Testis (tissue), 3 donors: ENCODE measurements around the gene C2CD3. TPM values are rescaled to one million over a fixed set of nuclear protein-coding genes. Genes with fewer than 3 reads are reported as not detected.

Experiments
- DNase-seq: peaks from one replicate; pipeline ENCODE4 v3.0.0-alpha.2; 2019
- H3K27ac ChIP-seq, 2 donors: fragments of 200-600 bp; sonication (generic); one replicate each; pipeline ENCODE4 v1.5.1; 2019
- H3K27me3 ChIP-seq: fragments of 200-600 bp; sonication (generic); one replicate; pipeline ENCODE4 v1.5.1; 2019
- H3K36me3 ChIP-seq: fragments of 200-600 bp; sonication (generic); one replicate; pipeline ENCODE4 v1.5.1; 2017; ENCODE audit warnings: low read depth; ENCODE audit errors: missing control alignments
- H3K4me1 ChIP-seq: fragments of 200-600 bp; sonication (generic); one replicate; pipeline ENCODE4 v1.5.1; 2019
- H3K4me3 ChIP-seq, 2 donors: fragments of 200-600 bp; sonication (generic); one replicate each; pipeline ENCODE4 v1.5.1; 2017 to 2019
- H3K9me3 ChIP-seq: fragments of 200-600 bp; sonication (generic); one replicate; pipeline ENCODE4 v1.5.1; 2017
- CTCF ChIP-seq, 3 experiments: fragments of 450-650 bp in 2 of 3; fragments of 200-600 bp in 1 of 3; sonication (generic) in 1 of 3; IDR thresholded peaks; one replicate each; pipeline ENCODE4 v1.5.1; 2016 to 2019; ENCODE audit warnings: antibody characterized with exemption in 3 of 3, mild to moderate bottlenecking in 2 of 3, moderate library complexity in 1 of 3
- POLR2A ChIP-seq: fragments of 450-650 bp; IDR thresholded peaks from one replicate; pipeline ENCODE4 v1.6.1; 2017; ENCODE audit warnings: antibody characterized with exemption, mild to moderate bottlenecking, moderate library complexity
- WGBS, 2 donors: methylation state at CpG; one replicate each; pipeline ENCODE4 v1.1.5; 2018; 5-methylcytosine and 5-hydroxymethylcytosine counted together
- intact Hi-C: fragments of 100-400 bp; cut with DNase I; formaldehyde crosslinking; loops from one replicate; pipeline ENCODE4 v1.15.1; 2023; ENCODE audit warnings: low total_unique reads
- polyA plus RNA-seq: library from polyadenylated mRNA; stranded (reverse); fragments of 350-450 nt; fragmentation: Illumina TruSeq; extraction: RNeasy Lipid Tissue Mini Kit (QIAGEN cat#74804); gene quantifications from one replicate; pipeline ENCODE4 v1.2.3, GENCODE V29; 2014; ENCODE audit warnings: low read depth, low replicate concordance; ENCODE audit not compliant: insufficient read depth
- total RNA-seq, 2 donors: library from RNA; depleted of rRNA; stranded (reverse); fragments of >200 nt; gene quantifications; one replicate each; pipeline ENCODE4 v1.2.3, GENCODE V29; 2016

C2CD3 gene
- total and polyA plus RNA-seq, 3 donors from 2014 or later = 56.1 to 89.4 (median 59.0) TPM

GRCh38 chr11:74025467-74026166 is 145.2 kb downstream of the C2CD3 start:
- Histone ChIP-seq H3K27ac (no peak overlapping the region), H3K4me3 (no peak overlapping the region), H3K36me3 (no peaks in the 10 kb centered on the region), H3K4me1 (no peaks in the 10 kb centered on the region), H3K9me3 (no peaks in the 10 kb centered on the region), H3K27me3 (no peaks in the 10 kb centered on the region)
- intact Hi-C loops = no loop called here
- 90 to 93% methylated on average over 7 of the region's 7 CpGs for WGBS, 2 donors
- DNase-seq = no peak
- TF ChIP-seq CTCF (IDR thresholded peaks at IDR 0.05) (no peak), POLR2A (no peak)

- no peak overlapping the region for H3K27ac ChIP-seq
- H3K4me3 ChIP-seq = no peak overlapping the region
- H3K27me3 ChIP-seq = no peaks in the 10 kb centered on the region
- DNase-seq = peak; percentile 27
- WGBS, 2 donors = 65 to 83% methylated on average over 2 of the region's 2 CpGs
- no peaks in the 10 kb centered on the region for H3K4me1 ChIP-seq
- TF ChIP-seq CTCF (IDR thresholded peaks at IDR 0.05) (no peak), POLR2A (no peak)
- H3K9me3 ChIP-seq = no peaks in the 10 kb centered on the region
- no peaks in the 10 kb centered on the region for H3K36me3 ChIP-seq
- intact Hi-C loops = no loop called here
Observed at GRCh38 chr11:74024261-74025029, 146.4 kb downstream of the C2CD3 start.

- H3K9me3 ChIP-seq = no peaks in the 10 kb centered on the region
- DNase-seq = no peak
- H3K27me3 ChIP-seq = no peaks in the 10 kb centered on the region
- intact Hi-C loops = no loop called here
- H3K36me3 ChIP-seq = no peaks in the 10 kb centered on the region
- TF ChIP-seq POLR2A (no peak), CTCF (IDR thresholded peaks at IDR 0.05) (no peak)
- no peak overlapping the region for H3K4me3 ChIP-seq
- H3K4me1 ChIP-seq = peaks cover 6% of the 10 kb centered on the region
- no peak overlapping the region for H3K27ac ChIP-seq
Observed at GRCh38 chr11:74023276-74023675, 147.5 kb downstream of the C2CD3 start.

GRCh38 chr11:74022546-74022945 is 148.3 kb downstream of the C2CD3 start:
- H3K4me1 ChIP-seq = peaks cover 6% of the 10 kb centered on the region

More at GRCh38 chr11:74022546-74022945, 148.3 kb downstream of the C2CD3 start:
- no peaks in the 10 kb centered on the region for H3K9me3 ChIP-seq
- H3K36me3 ChIP-seq = no peaks in the 10 kb centered on the region
- WGBS, 2 donors = 83 to 86% methylated on average over 6 of the region's 6 CpGs
- intact Hi-C loops = no loop called here
- no peak overlapping the region for H3K27ac ChIP-seq
- no peak overlapping the region for H3K4me3 ChIP-seq
- DNase-seq = no peak
- TF ChIP-seq CTCF (IDR thresholded peaks at IDR 0.05) = no peak
- TF ChIP-seq POLR2A = no peak
- H3K27me3 ChIP-seq = no peaks in the 10 kb centered on the region
